HepG2 (cell line): ENCODE results near the gene NFE2L3. TPM values are rescaled to one million over a fixed set of nuclear protein-coding genes. Genes with fewer than 3 reads are reported as not detected.

Experiments used
- ATRX ChIP-seq: sonication (generic); formaldehyde crosslinking; IDR thresholded peaks from 2 replicates; pipeline ENCODE4 v1.4.0; 2020; ENCODE audit warnings: missing genetic modification reagents, borderline replicate concordance
- EED ChIP-seq: sonication (generic); formaldehyde crosslinking; IDR thresholded peaks from 2 replicates; pipeline ENCODE4 v1.5.0; 2020; ENCODE audit warnings: mild to moderate bottlenecking, missing genetic modification reagents
- ELF1 ChIP-seq: sonication (generic); formaldehyde crosslinking; IDR thresholded peaks from 2 replicates; pipeline ENCODE4 v1.4.0; 2020; ENCODE audit warnings: missing genetic modification reagents
- FOXJ3 ChIP-seq: sonication (generic); formaldehyde crosslinking; IDR thresholded peaks from 2 replicates; pipeline ENCODE4 v1.4.0; 2020; ENCODE audit warnings: missing genetic modification reagents, mild to moderate bottlenecking, borderline replicate concordance
- FOXM1 ChIP-seq: sonication (generic); formaldehyde crosslinking; IDR thresholded peaks from 2 replicates; pipeline ENCODE4 v1.5.0; 2020; ENCODE audit warnings: missing genetic modification reagents
- HMGXB3 ChIP-seq: sonication (generic); formaldehyde crosslinking; IDR thresholded peaks from 2 replicates; pipeline ENCODE4 v1.4.0; 2020; ENCODE audit warnings: missing genetic modification reagents, borderline replicate concordance
- IRX3 ChIP-seq: sonication (generic); formaldehyde crosslinking; IDR thresholded peaks from 2 replicates; pipeline ENCODE4 v1.8.1; 2023; ENCODE audit warnings: mild to moderate bottlenecking, low read depth, missing genetic modification reagents, borderline replicate concordance
- MBD4 ChIP-seq: IDR thresholded peaks from 2 replicates; pipeline ENCODE4 v1.6.1; 2012; ENCODE audit warnings: low read length, inconsistent platforms, borderline replicate concordance
- MED8 ChIP-seq: sonication (generic); formaldehyde crosslinking; IDR thresholded peaks from 2 replicates; pipeline ENCODE4 v1.8.1; 2023; ENCODE audit warnings: mild to moderate bottlenecking, missing genetic modification reagents; ENCODE audit not compliant: insufficient replicate concordance
- MTF2 ChIP-seq: sonication (generic); formaldehyde crosslinking; IDR thresholded peaks from 2 replicates; pipeline ENCODE4 v1.5.0; 2020; ENCODE audit warnings: missing genetic modification reagents, borderline replicate concordance
- NFYC ChIP-seq: IDR thresholded peaks from 2 replicates; pipeline ENCODE4 v1.6.1; 2016; ENCODE audit warnings: missing genetic modification reagents, missing compliant biosample characterization
- POLR2AphosphoS5 ChIP-seq: IDR thresholded peaks from 2 replicates; pipeline ENCODE4 v1.6.1; 2012; ENCODE audit warnings: low read depth, low read length
- RXRB ChIP-seq: IDR thresholded peaks from 2 replicates; pipeline ENCODE4 v1.6.1; 2016; ENCODE audit warnings: borderline replicate concordance, missing genetic modification reagents, missing compliant biosample characterization
- SAP130 ChIP-seq: IDR thresholded peaks from 2 replicates; pipeline ENCODE4 v1.6.1; 2016; ENCODE audit warnings: low read depth
- SIX4 ChIP-seq: sonication (generic); formaldehyde crosslinking; IDR thresholded peaks from 2 replicates; pipeline ENCODE4 v1.4.0; 2020; ENCODE audit warnings: missing genetic modification reagents
- ZNF296 ChIP-seq: sonication (generic); formaldehyde crosslinking; conservative IDR thresholded peaks from 2 replicates; pipeline ENCODE4 v1.5.0; 2020; ENCODE audit warnings: mild to moderate bottlenecking, missing genetic modification reagents
- ZNF639 ChIP-seq: conservative IDR thresholded peaks from 2 replicates; pipeline ENCODE4 v1.6.1; 2018; ENCODE audit warnings: missing genetic modification reagents
- ZNF670 ChIP-seq: sonication (generic); formaldehyde crosslinking; IDR thresholded peaks from 2 replicates; pipeline ENCODE4 v1.8.0; 2022; ENCODE audit warnings: mild to moderate bottlenecking, missing genetic modification reagents, borderline replicate concordance
- ZNF772 ChIP-seq: sonication (generic); formaldehyde crosslinking; IDR thresholded peaks from 2 replicates; pipeline ENCODE4 v1.5.0; 2020; ENCODE audit warnings: mild to moderate bottlenecking, missing genetic modification reagents
- ZNF800 ChIP-seq: sonication (generic); formaldehyde crosslinking; IDR thresholded peaks from 2 replicates; pipeline ENCODE4 v1.4.0; 2020; ENCODE audit warnings: missing genetic modification reagents
- ZNF879 ChIP-seq: sonication (generic); formaldehyde crosslinking; IDR thresholded peaks from 2 replicates; pipeline ENCODE4 v1.8.1; 2023; ENCODE audit warnings: missing genetic modification reagents
- ZXDC ChIP-seq: sonication (generic); formaldehyde crosslinking; IDR thresholded peaks from 2 replicates; pipeline ENCODE4 v1.5.0; 2020; ENCODE audit warnings: mild to moderate bottlenecking, missing genetic modification reagents
- polyA plus RNA-seq, 8 experiments: library from polyadenylated mRNA; depleted of rRNA in 3 of 8; stranded (reverse) in 7 of 8; unstranded in 1 of 8; fragments of >200 nt; fragmentation: Illumina TruSeq in 4 of 8; extraction: Trizol in 4 of 8; gene quantifications; 2 replicates each; pipeline versions ENCODE4 v1.2.1 to v1.2.3, GENCODE V29; 2011 to 2016; ENCODE audit warnings: low read depth in 4 of 8, missing spikeins in 1 of 8, mixed read lengths in 1 of 8; ENCODE audit not compliant: insufficient read depth in 1 of 8
- total RNA-seq, 5 experiments: library from RNA; depleted of rRNA; stranded (reverse); fragments of >200 nt; fragmentation: Illumina TruSeq; extraction: Trizol; gene quantifications; 2 replicates each; pipeline ENCODE4 v1.2.3, GENCODE V29; 2016; ENCODE audit warnings: low read depth in 1 of 5

NFE2L3 gene
- total and polyA plus RNA-seq, 2 of the 13 experiments (the other 11 are each of a cell fraction or from before 2014, with no cell fraction given) = 11.4 to 19.4 TPM

DNA sequence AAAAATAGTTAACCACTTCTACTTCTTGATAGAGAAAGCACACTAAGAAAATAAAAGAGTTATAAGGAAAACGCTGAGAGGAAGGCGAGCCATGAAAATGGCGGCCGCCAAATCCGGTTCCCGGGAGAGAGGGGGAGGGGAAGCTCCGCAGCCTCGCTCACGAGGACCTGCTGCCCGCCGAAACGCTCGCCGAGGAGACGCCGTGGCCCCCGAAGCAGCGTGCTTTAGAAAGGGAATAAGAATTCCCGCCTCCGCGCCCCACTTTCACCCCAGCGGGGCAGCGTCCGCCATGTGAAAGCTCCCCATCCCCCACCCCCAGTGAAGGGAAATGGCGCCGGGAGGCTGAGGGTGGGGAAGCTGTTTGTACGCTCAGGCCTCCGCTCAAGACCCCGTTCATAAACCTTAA, 48.0 kb downstream of the NFE2L3 start (continued):
- TF ChIP-seq ZXDC (CRISPR knock-in tag) (no peak), ZNF639 (CRISPR knock-in tag) (no peak), NFYC (CRISPR knock-in tag) (no peak), RXRB (CRISPR knock-in tag) (no peak), IRX3 (no peak), MTF2 (CRISPR knock-in tag) (no peak), ELF1 (CRISPR knock-in tag) (no peak), ZNF772 (no peak), POLR2AphosphoS5 (no peak), ZNF879 (CRISPR knock-in tag) (0 out of 2 replicates have a peak, but pooled peaks have one; percentile 24), MED8 (no peak), ATRX (CRISPR knock-in tag) (no peak), SIX4 (no peak), ZNF296 (CRISPR knock-in tag) (no peak), ZNF800 (CRISPR knock-in tag) (no peak), SAP130 (CRISPR knock-in tag) (no peak; the same call in 1 of the 2 replicates), FOXM1 (CRISPR knock-in tag) (no peak), ZNF670 (CRISPR knock-in tag) (no peak), MBD4 (no peak; the same call in 1 of the 2 replicates), EED (CRISPR knock-in tag) (no peak; the same call in 1 of the 2 replicates), FOXJ3 (CRISPR knock-in tag) (no peak), HMGXB3 (no peak)
